GM23338 (cell line): ENCODE measurements around the gene CCDC183.

ENCODE experiments used
- CREB1 ChIP-seq: fragments of 250-450 bp; sonication (Bioruptor Pico); IDR thresholded peaks from 2 replicates; pipeline ENCODE4 v1.5.0; 2020; ENCODE audit warnings: low read depth, mild to moderate bottlenecking, moderate library complexity
- CTCF ChIP-seq, 2 experiments: fragments of 200-600 bp in 1 of 2; sonication (generic) in 1 of 2; conservative IDR thresholded peaks; 2 replicates each; pipeline versions ENCODE4 v1.5.1 to v1.6.1; 2016 to 2017; ENCODE audit warnings: antibody characterized with exemption in 2 of 2, low read depth in 2 of 2, mild to moderate bottlenecking in 2 of 2, moderate library complexity in 1 of 2
- EZH2 ChIP-seq: fragments of 200-600 bp; sonication (generic); IDR thresholded peaks from one replicate; pipeline ENCODE4 v1.8.0; 2017; ENCODE audit warnings: antibody characterized with exemption, mild to moderate bottlenecking, low read depth; ENCODE audit not compliant: unreplicated experiment
- EZH2phosphoT487 ChIP-seq: fragments of 200-600 bp; sonication (generic); IDR thresholded peaks from one replicate; pipeline ENCODE4 v1.8.1; 2018; ENCODE audit warnings: antibody characterized with exemption; ENCODE audit not compliant: unreplicated experiment
- JUNB ChIP-seq: IDR thresholded peaks from one replicate; pipeline ENCODE4 v1.6.1; 2016; ENCODE audit warnings: antibody characterized with exemption; ENCODE audit not compliant: unreplicated experiment
- POLR2AphosphoS5 ChIP-seq: IDR thresholded peaks from 2 replicates; pipeline ENCODE4 v1.6.1; 2016; ENCODE audit warnings: antibody characterized with exemption, low read depth
- REST ChIP-seq: IDR thresholded peaks from one replicate; pipeline ENCODE4 v1.6.1; 2018; ENCODE audit warnings: antibody characterized with exemption; ENCODE audit not compliant: unreplicated experiment

- no peak for TF ChIP-seq JUNB
- no peak for TF ChIP-seq CTCF (conservative IDR thresholded peaks at IDR 0.05; ENCODE audit: low read depth in 2 of 2)
- no peak for TF ChIP-seq EZH2
- no peak for TF ChIP-seq REST
- TF ChIP-seq POLR2AphosphoS5 = peak; percentile 80
- TF ChIP-seq CREB1 (CRISPR knock-in tag) = no peak
- no peak for TF ChIP-seq EZH2phosphoT487
Observed at GRCh38 chr9:136847088-136847825, 51.1 kb downstream of the CCDC183 start.
